GM12875 (cell line): ENCODE data around the gene RAX.

ENCODE experiments used
- H3K4me3 ChIP-seq: one replicate; pipeline ENCODE4 v1.5.1; 2011; ENCODE audit warnings: low read depth, low read length, control low read depth
- TF ChIP-seq, protein P1 (sequence below): IDR thresholded peaks from 2 replicates; pipeline ENCODE4 v1.5.1; 2011; ENCODE audit warnings: low read depth, mild to moderate bottlenecking, control low read depth, inconsistent platforms, low read length, moderate library complexity, borderline replicate concordance; ENCODE audit not compliant: insufficient read depth

Gene RAX

DNA sequence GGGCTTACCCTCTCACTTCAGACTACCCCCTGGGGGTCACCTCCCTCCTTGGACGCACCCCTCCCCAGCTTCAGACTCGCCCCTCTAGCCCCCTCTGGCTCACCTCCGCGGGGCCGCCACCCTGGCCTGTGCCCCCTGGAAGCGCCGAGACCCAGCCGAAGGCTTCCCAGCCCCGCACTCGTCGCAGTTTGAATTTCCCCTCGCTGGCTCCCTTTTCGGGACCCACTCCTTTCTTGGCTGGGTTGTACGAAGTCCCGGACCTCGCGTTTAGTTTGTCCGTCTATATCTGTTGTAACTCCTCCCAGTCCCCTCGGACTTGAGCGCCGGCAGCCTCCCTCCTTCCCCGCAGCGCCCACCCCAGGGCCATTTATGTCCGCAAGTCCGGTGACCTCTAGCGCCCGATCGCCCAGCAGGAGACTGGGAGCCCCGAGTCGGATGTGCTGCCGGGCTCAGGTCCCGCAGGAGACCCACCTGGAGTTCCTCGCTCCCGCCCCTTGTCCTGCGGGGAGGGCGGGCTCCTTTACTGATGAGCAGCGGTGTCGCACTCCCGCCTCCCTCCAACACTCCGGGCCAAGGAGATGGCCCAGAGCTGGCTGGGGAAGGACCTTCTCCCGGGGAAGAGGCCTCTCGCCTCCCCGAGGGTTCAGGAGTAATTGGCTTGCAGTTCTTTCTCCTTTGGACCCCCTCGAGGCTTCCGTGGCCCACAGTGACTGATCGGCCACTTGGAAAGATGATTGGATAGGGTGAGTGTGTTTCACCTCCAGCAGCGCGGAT, 692 bp upstream of the RAX start:
- H3K4me3 ChIP-seq: no peak overlapping the region
- TF ChIP-seq, protein P1, sequence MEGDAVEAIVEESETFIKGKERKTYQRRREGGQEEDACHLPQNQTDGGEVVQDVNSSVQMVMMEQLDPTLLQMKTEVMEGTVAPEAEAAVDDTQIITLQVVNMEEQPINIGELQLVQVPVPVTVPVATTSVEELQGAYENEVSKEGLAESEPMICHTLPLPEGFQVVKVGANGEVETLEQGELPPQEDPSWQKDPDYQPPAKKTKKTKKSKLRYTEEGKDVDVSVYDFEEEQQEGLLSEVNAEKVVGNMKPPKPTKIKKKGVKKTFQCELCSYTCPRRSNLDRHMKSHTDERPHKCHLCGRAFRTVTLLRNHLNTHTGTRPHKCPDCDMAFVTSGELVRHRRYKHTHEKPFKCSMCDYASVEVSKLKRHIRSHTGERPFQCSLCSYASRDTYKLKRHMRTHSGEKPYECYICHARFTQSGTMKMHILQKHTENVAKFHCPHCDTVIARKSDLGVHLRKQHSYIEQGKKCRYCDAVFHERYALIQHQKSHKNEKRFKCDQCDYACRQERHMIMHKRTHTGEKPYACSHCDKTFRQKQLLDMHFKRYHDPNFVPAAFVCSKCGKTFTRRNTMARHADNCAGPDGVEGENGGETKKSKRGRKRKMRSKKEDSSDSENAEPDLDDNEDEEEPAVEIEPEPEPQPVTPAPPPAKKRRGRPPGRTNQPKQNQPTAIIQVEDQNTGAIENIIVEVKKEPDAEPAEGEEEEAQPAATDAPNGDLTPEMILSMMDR: no peak

DNA sequence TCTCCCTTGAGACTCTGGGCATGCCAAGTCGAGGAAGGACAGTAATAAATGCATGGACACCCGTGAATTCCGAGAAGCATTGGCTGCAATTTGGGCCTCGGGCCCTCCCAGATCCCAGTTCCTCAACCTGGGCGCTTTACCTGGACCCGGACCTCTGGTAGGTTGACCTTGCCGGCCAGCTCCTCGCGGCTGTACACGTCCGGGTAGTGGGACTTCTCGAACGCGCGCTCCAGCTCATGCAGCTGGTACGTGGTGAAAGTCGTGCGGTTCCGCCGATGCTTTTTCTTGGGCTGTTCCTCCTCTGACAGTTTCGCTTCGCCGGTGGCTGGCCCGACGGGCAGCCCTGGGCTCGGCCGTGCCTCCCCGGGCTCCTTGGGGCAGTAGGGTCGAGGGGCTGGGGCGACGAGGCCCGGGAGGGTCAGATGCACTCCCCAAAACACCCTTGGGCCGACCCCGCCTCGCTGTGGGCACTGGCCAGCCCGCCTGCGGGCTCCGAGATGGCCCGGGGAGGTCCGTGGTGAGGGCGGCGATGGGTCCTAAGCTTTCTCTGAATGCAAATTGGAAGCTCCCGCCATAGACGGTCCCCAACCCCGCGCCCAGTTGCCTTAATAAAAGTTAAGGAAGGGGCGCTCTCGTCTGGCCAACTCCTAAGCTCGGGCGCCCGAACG, 899 bp downstream of the RAX start:
- TF ChIP-seq, protein P1: no peak
- H3K4me3 ChIP-seq: no peak overlapping the region

DNA sequence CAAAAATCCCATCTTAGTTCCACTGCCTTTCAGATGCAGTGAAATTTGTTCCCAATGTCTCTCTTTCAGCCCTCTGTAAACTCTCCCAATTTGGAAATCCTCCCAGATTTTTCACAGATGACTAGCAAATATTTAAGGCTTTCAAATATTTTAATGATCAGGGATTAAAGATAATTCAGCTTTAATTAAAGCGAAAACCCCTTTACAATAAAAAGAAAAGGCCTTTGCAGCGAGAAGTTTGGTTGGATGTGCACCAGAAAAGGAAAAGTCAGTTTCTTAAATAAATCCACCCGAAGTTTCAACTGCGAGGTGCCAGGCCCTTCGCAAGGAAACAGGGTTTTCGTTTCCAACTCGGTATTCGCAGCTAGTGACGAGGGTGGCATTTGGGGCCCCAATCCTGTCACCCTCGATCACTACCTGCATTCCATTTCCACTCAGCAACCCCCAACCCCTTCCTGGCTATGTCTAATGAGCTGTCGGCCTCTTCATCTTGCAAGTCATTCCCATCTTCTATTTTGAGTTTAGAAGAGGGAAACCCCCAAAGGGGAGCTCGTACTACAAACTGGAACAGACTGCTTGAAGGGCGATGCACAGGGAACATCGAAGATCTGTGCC, 1.5 kb downstream of the RAX start:
- TF ChIP-seq, protein P1: no peak
- H3K4me3 ChIP-seq: no peak overlapping the region

DNA sequence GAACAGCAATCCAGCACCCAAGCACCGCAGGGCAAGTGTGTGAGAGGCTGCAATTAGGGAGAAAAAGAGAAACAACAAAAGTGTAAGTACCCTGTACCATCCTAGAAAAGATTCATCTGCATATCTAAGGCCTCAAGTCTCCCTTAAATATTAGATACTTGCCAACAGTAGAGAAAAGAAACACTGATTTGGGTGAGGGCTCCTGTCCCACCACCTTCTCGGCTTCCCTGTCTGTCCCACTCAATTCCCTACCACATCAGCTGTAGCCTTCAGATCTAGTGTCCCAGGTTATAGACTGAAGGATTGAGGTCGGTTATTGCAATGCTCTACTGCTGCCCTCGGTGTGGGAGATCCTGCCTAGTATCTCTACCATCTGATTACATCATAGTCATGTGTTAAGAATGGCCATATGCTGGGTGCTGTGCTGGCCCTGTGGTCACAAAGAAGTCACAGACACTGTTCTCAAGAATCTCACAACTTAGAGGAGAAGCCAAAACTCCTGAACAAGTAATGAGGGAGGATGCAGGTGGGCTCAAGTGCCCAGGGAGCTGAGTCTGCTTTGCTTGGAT, 2.5 kb downstream of the RAX start:
- TF ChIP-seq, protein P1: no peak
- H3K4me3 ChIP-seq: no peak overlapping the region

DNA sequence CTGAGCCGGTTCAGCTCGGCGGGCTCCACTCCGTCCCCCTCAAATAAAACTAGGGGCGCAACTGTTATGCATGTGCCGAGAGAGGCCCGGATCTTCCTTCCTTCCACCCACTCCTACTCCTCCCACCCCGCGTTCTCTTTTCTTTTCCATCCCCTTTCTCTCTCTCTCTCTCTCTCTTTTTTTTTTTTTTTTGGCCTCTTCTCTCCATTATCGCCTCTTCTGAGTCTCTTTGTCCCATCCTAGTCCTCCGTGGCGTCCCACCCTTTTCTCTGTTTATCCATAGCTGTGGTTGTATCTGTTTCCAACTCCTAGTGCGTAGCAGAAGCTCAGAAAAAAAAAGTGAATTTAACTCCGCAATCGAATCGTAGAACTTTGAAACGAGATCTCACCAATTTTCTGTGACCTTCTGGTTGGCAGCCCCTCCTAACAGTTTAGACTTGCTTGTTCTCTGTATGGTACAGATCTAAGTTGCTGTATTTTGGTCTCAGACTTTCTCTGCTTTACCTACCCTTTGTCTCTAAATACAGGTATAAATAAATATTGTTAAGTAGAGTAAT, 3.6 kb downstream of the RAX start:
- no peak overlapping the region for H3K4me3 ChIP-seq
- TF ChIP-seq, protein P1: no peak

DNA sequence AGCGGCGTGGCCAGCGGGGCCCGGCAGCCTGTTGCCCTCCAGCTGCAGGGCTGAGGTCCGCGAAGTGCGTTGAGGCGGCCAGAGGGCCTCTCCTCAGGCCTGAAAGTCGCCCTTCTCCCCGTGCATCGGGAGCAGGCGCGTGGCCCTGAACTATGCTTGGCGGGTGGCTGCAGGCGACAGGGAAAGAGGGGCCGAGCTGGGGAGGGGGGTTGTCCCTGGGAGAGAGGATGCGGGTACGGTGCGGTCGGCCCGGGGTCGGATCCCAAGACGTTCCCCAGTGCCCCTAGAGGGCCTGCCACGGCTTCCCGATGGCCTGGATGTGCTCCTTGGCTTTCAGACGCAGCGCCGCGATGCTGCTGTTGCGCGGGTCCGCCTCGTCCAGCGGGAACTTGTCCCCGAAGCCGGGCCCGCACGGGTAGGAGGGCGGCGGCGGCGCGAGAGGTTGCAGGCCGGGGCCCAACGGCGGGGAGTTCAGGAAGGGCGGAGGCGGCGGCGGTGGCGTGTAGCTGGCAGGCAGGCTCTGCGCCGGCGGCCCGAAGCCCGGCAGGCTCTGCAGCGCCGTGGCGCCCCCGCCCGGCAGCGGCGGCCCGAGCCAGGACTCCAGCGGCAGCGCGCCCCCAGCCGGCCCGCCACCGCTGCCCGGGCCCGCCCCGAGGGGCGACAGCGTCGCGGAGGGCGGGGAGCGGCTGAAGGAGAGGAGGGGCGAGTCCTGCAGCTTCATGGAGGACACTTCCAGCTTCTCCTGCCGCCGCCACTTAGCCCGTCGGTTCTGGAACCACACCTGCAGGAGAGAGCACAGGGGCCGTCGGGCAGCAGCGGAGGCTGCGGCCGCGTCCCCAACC, 4.3 kb downstream of the RAX start:
- H3K4me3 ChIP-seq: no peak overlapping the region
- TF ChIP-seq, protein P1: no peak; the same call in 1 of the 2 replicates
